NCI-H1105 treated with DMSO at 0.1 percent for 48 hours (cell line): ENCODE data around the gene UIMC1.

Experiments
- DNase-seq: peaks from one replicate; lab custom pipeline; 2025; lab: John Stamatoyannopoulos, UW

Gene UIMC1

GRCh38 chr5:176902102-176902814 lies 104.3 kb downstream of the UIMC1 start:
- no peak for DNase-seq

GRCh38 chr5:176901260-176902101 lies 105.1 kb downstream of the UIMC1 start:
- DNase-seq, result no peak

GRCh38 chr5:176900780-176901204 lies 105.8 kb downstream of the UIMC1 start:
- no peak for DNase-seq

- DNase-seq, result no peak
These were observed 106.4 kb downstream of the UIMC1 start for GRCh38 chr5:176899946-176900779.

GRCh38 chr5:176899296-176899891 lies 107.2 kb downstream of the UIMC1 start, which contains the start of gene HK3:
TSS of gene HK3 (minus strand) at chr5:176899346. CDS start at chr5:176896159, 3,187 bp downstream.
- DNase-seq, result no peak

GRCh38 chr5:176897263-176897662 lies 109.3 kb downstream of the UIMC1 start:
- no peak for DNase-seq

GRCh38 chr5:176895831-176896230 lies 110.7 kb downstream of the UIMC1 start:
- DNase-seq, result no peak

- no peak for DNase-seq
These were observed 112.3 kb downstream of the UIMC1 start for GRCh38 chr5:176894298-176894697.

- no peak for DNase-seq
These were observed 113.9 kb downstream of the UIMC1 start for GRCh38 chr5:176892663-176893062.

- DNase-seq, result no peak
These were observed 115.1 kb downstream of the UIMC1 start for GRCh38 chr5:176891331-176891958.

GRCh38 chr5:176890455-176891330 lies 115.9 kb downstream of the UIMC1 start:
- DNase-seq, result no peak

GRCh38 chr5:176889321-176890280 lies 117.0 kb downstream of the UIMC1 start:
- no peak for DNase-seq

- DNase-seq, result no peak
These were observed 117.8 kb downstream of the UIMC1 start for GRCh38 chr5:176888865-176889165.

GRCh38 chr5:176888016-176888864 lies 118.3 kb downstream of the UIMC1 start:
- no peak for DNase-seq

GRCh38 chr5:176887252-176887849 lies 119.2 kb downstream of the UIMC1 start:
- DNase-seq, result no peak

GRCh38 chr5:176886336-176887251 lies 120.0 kb downstream of the UIMC1 start:
- no peak for DNase-seq

GRCh38 chr5:176884571-176884890 lies 122.0 kb downstream of the UIMC1 start:
- DNase-seq, result no peak
